ENCODE measurements around the gene EOMES. TPM values are rescaled to one million over a fixed set of nuclear protein-coding genes. Genes with fewer than 3 reads are reported as not detected.

EOMES gene
- total and polyA plus RNA-seq, 12 donors = 0.01 to 0.76 (median 0.17) TPM; not detected in 3

DNA sequence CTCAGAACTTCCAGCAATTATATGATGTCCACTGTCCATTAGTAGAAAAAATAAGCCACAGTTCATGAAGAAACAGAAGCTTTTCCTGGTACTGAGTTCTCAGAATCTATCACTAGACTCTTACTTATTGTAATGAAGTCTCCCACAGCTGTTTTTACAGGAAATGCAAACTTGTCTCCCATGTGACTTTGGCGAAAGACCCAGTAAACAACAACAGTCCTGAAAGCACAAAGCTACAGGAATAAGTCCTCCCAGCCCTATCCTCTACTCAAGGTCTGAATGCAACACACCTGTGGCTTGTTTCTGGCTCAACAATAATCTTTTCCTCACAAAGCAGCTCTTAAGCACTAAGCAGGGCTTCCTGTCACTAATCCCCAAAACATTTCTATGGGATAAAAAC is 55.9 kb downstream of the EOMES start:
- Histone ChIP-seq H3K27me3 (no peaks in the 10 kb centered on the region), H3K4me3 (peak overlapping the region in 1 of 10 donors; percentile 18), H3K9me3 (no peaks in the 10 kb centered on the region), H3K27ac (peak overlapping the region in 2 of 10 donors; percentile 1 to 78), H3K36me3 (no peaks in the 10 kb centered on the region), H3K4me1 (peaks cover 0 to 32% (median 0%) of the 10 kb centered on the region in 9 donors)
- intact Hi-C loops (cut with DNase I) = no loop called here
- DNase-seq (no peak), ATAC-seq (peak in 1 of 8 donors; percentile 17)
- WGBS, 2 donors = 24 to 25% methylated on average over 1 of the region's 1 CpG
- TF ChIP-seq, protein P1, sequence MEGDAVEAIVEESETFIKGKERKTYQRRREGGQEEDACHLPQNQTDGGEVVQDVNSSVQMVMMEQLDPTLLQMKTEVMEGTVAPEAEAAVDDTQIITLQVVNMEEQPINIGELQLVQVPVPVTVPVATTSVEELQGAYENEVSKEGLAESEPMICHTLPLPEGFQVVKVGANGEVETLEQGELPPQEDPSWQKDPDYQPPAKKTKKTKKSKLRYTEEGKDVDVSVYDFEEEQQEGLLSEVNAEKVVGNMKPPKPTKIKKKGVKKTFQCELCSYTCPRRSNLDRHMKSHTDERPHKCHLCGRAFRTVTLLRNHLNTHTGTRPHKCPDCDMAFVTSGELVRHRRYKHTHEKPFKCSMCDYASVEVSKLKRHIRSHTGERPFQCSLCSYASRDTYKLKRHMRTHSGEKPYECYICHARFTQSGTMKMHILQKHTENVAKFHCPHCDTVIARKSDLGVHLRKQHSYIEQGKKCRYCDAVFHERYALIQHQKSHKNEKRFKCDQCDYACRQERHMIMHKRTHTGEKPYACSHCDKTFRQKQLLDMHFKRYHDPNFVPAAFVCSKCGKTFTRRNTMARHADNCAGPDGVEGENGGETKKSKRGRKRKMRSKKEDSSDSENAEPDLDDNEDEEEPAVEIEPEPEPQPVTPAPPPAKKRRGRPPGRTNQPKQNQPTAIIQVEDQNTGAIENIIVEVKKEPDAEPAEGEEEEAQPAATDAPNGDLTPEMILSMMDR (IDR thresholded peaks at IDR 0.05) = no peak

Other genes with a start within 250 kb of the EOMES start
- 10 to 100 TPM in 8 of 10 donors, 1 to 10 TPM in 2; 8.0 to 18.7 (median 13.1) TPM for gene SLC4A7, start 237.9 kb downstream of the EOMES start, total RNA-seq
- gene SLC4A7, start 237.9 kb downstream of the EOMES start, polyA plus RNA-seq = 1 to 10 TPM; 3.0 to 3.3 TPM

Data from heart right ventricle (tissue), 16 donors.